ENCODE data around the gene RBCK1.

- TF ChIP-seq EZH2 (IDR thresholded peaks at IDR 0.05; ENCODE audit: borderline replicate concordance, insufficient read depth, low read depth, low read length, poor library complexity, severe bottlenecking) (no peak), CTCF (IDR thresholded peaks at IDR 0.05) (no peak)
These were observed 64.8 kb downstream of the RBCK1 start for GRCh38 chr20:472889-473292.

All from B cell (primary cell).